CD14-positive monocyte (primary cell): Measurements from ENCODE around the gene WBP11. TPM values are rescaled to one million over a fixed set of nuclear protein-coding genes. Genes with fewer than 3 reads are reported as not detected.
A peak's percentile ranks its signal among the peaks of the same experiment; 100 is the strongest.

Source experiments
- DNase-seq, 3 donors: peaks; one replicate each; pipeline ENCODE4 v3.0.0-alpha.2; 2011 to 2022
- H2AFZ ChIP-seq: 2 replicates; pipeline ENCODE4 v1.6.0; 2012; ENCODE audit warnings: mild to moderate bottlenecking, low read depth, low read length, inconsistent platforms; ENCODE audit not compliant: insufficient read depth, poor library complexity, severe bottlenecking
- H3K27ac ChIP-seq, 2 donors: 1 replicate in 1 of 2; 2 replicates in 1 of 2; pipeline ENCODE4 v1.5.1; 2012 to 2013; ENCODE audit warnings: low read length in 2 of 2, control low read depth in 1 of 2, inconsistent platforms in 1 of 2, low read depth in 1 of 2, mild to moderate bottlenecking in 1 of 2
- H3K27me3 ChIP-seq, 2 donors: one replicate each; pipeline versions ENCODE4 v1.6.0 to v1.6.1; 2011 to 2013; ENCODE audit warnings: low read length in 2 of 2; ENCODE audit not compliant: control insufficient read depth in 2 of 2, insufficient read depth in 2 of 2
- H3K36me3 ChIP-seq, 2 donors: replicated peaks in 1 of 2; 1 replicate in 1 of 2; 2 replicates in 1 of 2; pipeline versions ENCODE4 v1.5.1 to v1.6.1; 2012 to 2013; ENCODE audit warnings: low read length in 2 of 2, control low read depth in 1 of 2, inconsistent platforms in 1 of 2, mild to moderate bottlenecking in 1 of 2; ENCODE audit not compliant: insufficient read depth in 2 of 2, control insufficient read depth in 1 of 2
- H3K4me1 ChIP-seq, 2 donors: 1 replicate in 1 of 2; 2 replicates in 1 of 2; pipeline versions ENCODE4 v1.5.1 to v1.6.1; 2012 to 2013; ENCODE audit warnings: low read length in 2 of 2, control low read depth in 1 of 2, inconsistent platforms in 1 of 2, mild to moderate bottlenecking in 1 of 2, moderate library complexity in 1 of 2; ENCODE audit not compliant: insufficient read depth in 2 of 2, control insufficient read depth in 1 of 2
- H3K4me2 ChIP-seq: replicated peaks from 2 replicates; pipeline ENCODE3; 2012; ENCODE audit warnings: low read length, moderate library complexity, mild to moderate bottlenecking; ENCODE audit not compliant: poor library complexity, severe bottlenecking; ENCODE audit errors: extremely low read depth
- H3K4me3 ChIP-seq, 3 experiments: fragments of 200-600 bp in 1 of 3; sonication (generic) in 1 of 3; replicated peaks in 1 of 3; 1 replicate in 2 of 3; 2 replicates in 1 of 3; pipeline ENCODE4 v1.5.1; 2011 to 2013; ENCODE audit warnings: low read length in 3 of 3, mild to moderate bottlenecking in 3 of 3, control low read depth in 2 of 3, low read depth in 2 of 3, inconsistent platforms in 1 of 3, moderate library complexity in 1 of 3
- H3K79me2 ChIP-seq: 2 replicates; pipeline ENCODE4 v1.6.0; 2012; ENCODE audit warnings: mild to moderate bottlenecking, control low read depth, inconsistent platforms, low read length, moderate library complexity; ENCODE audit not compliant: insufficient read depth
- H3K9ac ChIP-seq: 2 replicates; pipeline ENCODE4 v1.6.0; 2017; ENCODE audit warnings: low read length, mild to moderate bottlenecking; ENCODE audit not compliant: insufficient read depth, poor library complexity, severe bottlenecking
- H3K9me3 ChIP-seq, 2 donors: replicated peaks in 1 of 2; 1 replicate in 1 of 2; 2 replicates in 1 of 2; pipeline versions ENCODE4 v1.5.1 to v1.6.1; 2012 to 2013; ENCODE audit warnings: low read length in 2 of 2, control low read depth in 1 of 2; ENCODE audit not compliant: control insufficient read depth in 1 of 2, insufficient read depth in 1 of 2
- H4K20me1 ChIP-seq: 2 replicates; pipeline ENCODE4 v1.6.0; 2012; ENCODE audit warnings: mild to moderate bottlenecking, low read length, control low read depth, moderate library complexity; ENCODE audit not compliant: insufficient read depth
- H3K27ac Mint-ChIP-seq, 7 donors: one replicate each; pipeline ENCODE4 v1.8.0; 2020; ENCODE audit warnings: mild to moderate bottlenecking in 7 of 7, mixed read lengths in 7 of 7, moderate library complexity in 6 of 7, inconsistent platforms in 2 of 7
- H3K27me3 Mint-ChIP-seq, 3 donors: one replicate each; pipeline ENCODE4 v1.8.0; 2021 to 2022; ENCODE audit warnings: low read depth in 3 of 3, mild to moderate bottlenecking in 3 of 3, mixed read lengths in 3 of 3, moderate library complexity in 3 of 3, inconsistent platforms in 1 of 3
- H3K36me3 Mint-ChIP-seq, 2 donors: one replicate each; pipeline ENCODE4 v1.8.0; 2020; ENCODE audit warnings: mixed read lengths in 2 of 2, inconsistent platforms in 1 of 2, mild to moderate bottlenecking in 1 of 2
- H3K4me1 Mint-ChIP-seq: one replicate; pipeline ENCODE4 v1.8.0; 2020; ENCODE audit warnings: mild to moderate bottlenecking, mixed read lengths
- H3K4me3 Mint-ChIP-seq, 2 donors: one replicate each; pipeline ENCODE4 v1.8.0; 2020; ENCODE audit warnings: mild to moderate bottlenecking in 2 of 2, mixed read lengths in 2 of 2, moderate library complexity in 1 of 2
- H3K9me3 Mint-ChIP-seq, 7 donors: one replicate each; pipeline ENCODE4 v1.8.0; 2020 to 2022; ENCODE audit warnings: mixed read lengths in 7 of 7, mild to moderate bottlenecking in 6 of 7, moderate library complexity in 6 of 7, inconsistent platforms in 2 of 7
- CTCF ChIP-seq: fragments of 200-600 bp; IDR thresholded peaks from one replicate; pipeline ENCODE4 v1.8.0; 2022; ENCODE audit warnings: antibody characterized with exemption, mild to moderate bottlenecking
- WGBS: methylation state at CpG from one replicate; pipeline ENCODE4 v1.1.5; 2013; ENCODE audit warnings: missing lambda C conversion rate; ENCODE audit not compliant: insufficient coverage; 5-methylcytosine and 5-hydroxymethylcytosine counted together
- intact Hi-C, 2 donors: fragments of 100-400 bp; cut with micrococcal nuclease; formaldehyde crosslinking; loops; one replicate each; pipeline versions ENCODE4 v1.15.0 to v1.15.1; 2023
- polyA plus RNA-seq, 3 donors: library from polyadenylated mRNA; depleted of rRNA in 1 of 3; unstranded in 2 of 3; stranded (reverse) in 1 of 3; fragments of 300-500 nt in 2 of 3; fragments of >200 nt in 1 of 3; fragmentation: Illumina TruSeq in 2 of 3; gene quantifications; 1 replicate in 2 of 3; 2 replicates in 1 of 3; pipeline ENCODE4 v1.2.3, GENCODE V29; 2012 to 2021

WBP11 gene
- polyA plus RNA-seq, 3 donors = 20.5 to 46.2 (median 29.2) TPM

- peaks cover 3 to 7% of the 10 kb centered on the region in 2 donors for H3K36me3 Mint-ChIP-seq
Measured at GRCh38 chr12:14770496-14771461, 32.5 kb downstream of the WBP11 start.

More at GRCh38 chr12:14770496-14771461, 32.5 kb downstream of the WBP11 start:
- peak overlapping the region; percentile 87 for H3K9ac ChIP-seq
- intact Hi-C loops = no loop called here
- Mint-ChIP-seq H3K9me3 (peaks cover 0 to 7% (median 0%) of the 10 kb centered on the region in 7 donors), H3K4me1 (peaks cover 51% of the 10 kb centered on the region), H3K27me3 (peaks cover 0 to 3% (median 1%) of the 10 kb centered on the region in 3 donors), H3K4me3 (peak overlapping the region; percentile 96 to 98), H3K27ac (peak overlapping the region; percentile 98 to 99 (median 98))
- peaks cover 5% of the 10 kb centered on the region for H4K20me1 ChIP-seq
- H3K4me2 ChIP-seq = peak overlapping the region; percentile 97
- H3K79me2 ChIP-seq = peaks cover 59% of the 10 kb centered on the region
- H3K9me3 ChIP-seq = peaks cover 0 to 6% of the 10 kb centered on the region in 2 donors
- H2AFZ ChIP-seq = peak overlapping the region; percentile 93
- H3K27me3 ChIP-seq = no peaks in the 10 kb centered on the region
- peak overlapping the region; percentile 87 to 96 (median 90) for H3K4me3 ChIP-seq
- peak overlapping the region; percentile 96 to 98 for H3K27ac ChIP-seq
- DNase-seq = peak; percentile 85 to 91 (median 89)
- WGBS = under 1% methylated on average over 50 of the region's 56 CpGs
- H3K4me1 ChIP-seq = peaks cover 34 to 46% of the 10 kb centered on the region in 2 donors
- TF ChIP-seq CTCF = no peak
- no peaks in the 10 kb centered on the region for H3K36me3 ChIP-seq
